SU-DHL-6 (cell line): ENCODE results near the gene CPED1.

Source experiments
- H2AFZ ChIP-seq: fragments of 200-600 bp; sonication (generic); 2 replicates; pipeline ENCODE4 v1.6.1; 2014; ENCODE audit warnings: low read depth, mild to moderate bottlenecking, moderate library complexity, mixed read lengths, antibody characterized with exemption, low read length; ENCODE audit not compliant: severe bottlenecking
- H3F3A ChIP-seq: fragments of 200-600 bp; shearing (Covaris generic); 2 replicates; pipeline ENCODE4 v1.6.0; 2016; ENCODE audit warnings: antibody characterized with exemption, mild to moderate bottlenecking; ENCODE audit not compliant: insufficient read depth
- H3K27ac ChIP-seq: fragments of 200-600 bp; sonication (generic); 2 replicates; pipeline ENCODE4 v1.5.1; 2016; ENCODE audit warnings: low read depth, mild to moderate bottlenecking, low read length, moderate library complexity, mixed read lengths
- H3K27me3 ChIP-seq: fragments of 200-600 bp; sonication (generic), shearing (Covaris generic); 2 replicates; pipeline ENCODE4 v1.6.0; 2014; ENCODE audit warnings: mild to moderate bottlenecking, low read length
- H3K36me3 ChIP-seq: fragments of 200-600 bp; sonication (generic); 2 replicates; pipeline ENCODE4 v1.6.1; 2014; ENCODE audit warnings: mild to moderate bottlenecking, low read length, mixed read lengths
- H3K4me2 ChIP-seq: fragments of 300-600, 200-600 bp; shearing (Covaris generic), sonication (generic); 2 replicates; pipeline ENCODE4 v1.6.0; 2014; ENCODE audit warnings: low read length, low read depth, mild to moderate bottlenecking; ENCODE audit not compliant: poor library complexity, severe bottlenecking
- H3K4me3 ChIP-seq: fragments of 200-600 bp; sonication (generic); 2 replicates; pipeline ENCODE4 v1.5.1; 2014; ENCODE audit warnings: antibody characterized with exemption, low read length, mild to moderate bottlenecking, mixed read lengths; ENCODE audit not compliant: insufficient read depth, poor library complexity, severe bottlenecking
- H3K79me2 ChIP-seq: fragments of 200-600 bp; sonication (generic); 2 replicates; pipeline ENCODE4 v1.6.1; 2014; ENCODE audit warnings: mild to moderate bottlenecking, low read length, moderate library complexity; ENCODE audit not compliant: insufficient read depth
- H3K9ac ChIP-seq: fragments of 200-600 bp; sonication (generic); 2 replicates; pipeline ENCODE4 v1.7.0; 2014; ENCODE audit warnings: mild to moderate bottlenecking, low read length
- H3K9me2 ChIP-seq: fragments of 200-600 bp; sonication (generic); replicated peaks from 2 replicates; pipeline ENCODE4 v1.6.1; 2014; ENCODE audit warnings: low read length; ENCODE audit not compliant: insufficient read depth
- H3K9me3 ChIP-seq: fragments of 200-600 bp; sonication (generic); 2 replicates; pipeline ENCODE4 v1.6.1; 2014; ENCODE audit warnings: low read length, mixed read lengths; ENCODE audit not compliant: insufficient read depth
- H4K20me1 ChIP-seq: fragments of 200-600 bp; sonication (generic); 2 replicates; pipeline ENCODE4 v1.6.1; 2014; ENCODE audit warnings: low read depth, mild to moderate bottlenecking, antibody characterized with exemption, low read length, moderate library complexity, mixed read lengths
- EZH2phosphoT487 ChIP-seq: fragments of 200-600 bp; sonication (generic), shearing (Covaris generic); conservative IDR thresholded peaks from 2 replicates; pipeline ENCODE4 v1.6.1; 2018; ENCODE audit warnings: mild to moderate bottlenecking, antibody characterized with exemption, low read length, moderate library complexity, mixed read lengths
- TF ChIP-seq, protein P1 (sequence below): fragments of 200-600 bp; sonication (generic); IDR thresholded peaks from one replicate; pipeline ENCODE4 v1.5.1; 2017; ENCODE audit warnings: antibody characterized with exemption, mild to moderate bottlenecking, low read length, moderate library complexity; ENCODE audit not compliant: insufficient read depth, poor library complexity, severe bottlenecking

The CPED1 gene

DNA sequence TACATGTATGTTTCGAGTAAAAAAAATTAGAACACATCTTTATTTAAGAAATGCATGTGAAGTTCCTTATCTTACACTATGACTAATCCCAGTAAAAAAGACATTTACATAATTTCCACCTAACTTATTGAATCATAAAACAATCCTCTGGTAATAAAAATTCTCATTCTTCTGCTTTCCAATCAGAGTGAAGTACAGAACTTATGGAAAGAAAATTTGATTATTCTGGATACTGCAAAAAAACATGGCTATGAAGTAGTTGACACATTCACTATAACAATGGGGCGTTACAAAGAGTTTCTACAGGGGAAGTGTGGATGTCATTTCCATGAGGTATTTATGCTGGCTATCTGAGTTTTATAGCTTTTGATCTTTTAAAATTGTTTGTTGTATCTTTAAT is 282.6 kb downstream of the CPED1 start:
- Histone ChIP-seq H3K4me2 (no peak overlapping the region), H2AFZ (no peak overlapping the region), H3K9ac (no peak overlapping the region), H3K9me3 (no peaks in the 10 kb centered on the region), H3K9me2 (no peaks in the 10 kb centered on the region), H3K79me2 (no peaks in the 10 kb centered on the region), H4K20me1 (no peaks in the 10 kb centered on the region), H3K27me3 (no peaks in the 10 kb centered on the region), H3K36me3 (no peaks in the 10 kb centered on the region), H3F3A (no peaks in the 10 kb centered on the region), H3K27ac (no peak overlapping the region), H3K4me3 (no peak overlapping the region)
- TF ChIP-seq, protein P1, sequence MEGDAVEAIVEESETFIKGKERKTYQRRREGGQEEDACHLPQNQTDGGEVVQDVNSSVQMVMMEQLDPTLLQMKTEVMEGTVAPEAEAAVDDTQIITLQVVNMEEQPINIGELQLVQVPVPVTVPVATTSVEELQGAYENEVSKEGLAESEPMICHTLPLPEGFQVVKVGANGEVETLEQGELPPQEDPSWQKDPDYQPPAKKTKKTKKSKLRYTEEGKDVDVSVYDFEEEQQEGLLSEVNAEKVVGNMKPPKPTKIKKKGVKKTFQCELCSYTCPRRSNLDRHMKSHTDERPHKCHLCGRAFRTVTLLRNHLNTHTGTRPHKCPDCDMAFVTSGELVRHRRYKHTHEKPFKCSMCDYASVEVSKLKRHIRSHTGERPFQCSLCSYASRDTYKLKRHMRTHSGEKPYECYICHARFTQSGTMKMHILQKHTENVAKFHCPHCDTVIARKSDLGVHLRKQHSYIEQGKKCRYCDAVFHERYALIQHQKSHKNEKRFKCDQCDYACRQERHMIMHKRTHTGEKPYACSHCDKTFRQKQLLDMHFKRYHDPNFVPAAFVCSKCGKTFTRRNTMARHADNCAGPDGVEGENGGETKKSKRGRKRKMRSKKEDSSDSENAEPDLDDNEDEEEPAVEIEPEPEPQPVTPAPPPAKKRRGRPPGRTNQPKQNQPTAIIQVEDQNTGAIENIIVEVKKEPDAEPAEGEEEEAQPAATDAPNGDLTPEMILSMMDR, result no peak
- TF ChIP-seq EZH2phosphoT487, result no peak

DNA sequence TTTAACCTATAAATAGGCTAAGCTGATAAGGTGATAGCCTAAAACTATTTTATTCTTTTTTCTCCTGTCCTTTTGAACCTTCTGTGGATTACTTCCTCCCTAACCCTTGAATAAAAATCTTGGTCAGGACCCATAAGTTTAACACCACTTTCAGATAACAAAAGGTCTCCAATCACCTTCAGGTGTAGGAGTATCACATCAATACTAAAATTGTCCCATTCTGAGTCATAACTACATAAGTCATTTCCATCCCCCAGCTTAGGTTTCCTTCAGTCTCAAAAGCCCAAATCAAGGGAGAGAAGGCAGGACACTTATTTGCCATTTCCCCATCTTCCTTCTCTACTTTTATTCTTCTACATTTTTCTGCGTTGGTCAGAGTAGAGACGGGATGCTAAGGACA is 283.4 kb downstream of the CPED1 start:
- TF ChIP-seq EZH2phosphoT487, result no peak
- TF ChIP-seq, protein P1, result no peak
- H3K9me3 ChIP-seq, result no peaks in the 10 kb centered on the region
- no peak overlapping the region for H3K9ac ChIP-seq
- H3F3A ChIP-seq, result no peaks in the 10 kb centered on the region
- no peak overlapping the region for H3K4me2 ChIP-seq
- no peaks in the 10 kb centered on the region for H3K27me3 ChIP-seq
- no peak overlapping the region for H2AFZ ChIP-seq
- H3K79me2 ChIP-seq, result no peaks in the 10 kb centered on the region
- no peaks in the 10 kb centered on the region for H4K20me1 ChIP-seq
- no peak overlapping the region for H3K27ac ChIP-seq
- no peak overlapping the region for H3K4me3 ChIP-seq
- no peaks in the 10 kb centered on the region for H3K9me2 ChIP-seq
- H3K36me3 ChIP-seq, result no peaks in the 10 kb centered on the region

DNA sequence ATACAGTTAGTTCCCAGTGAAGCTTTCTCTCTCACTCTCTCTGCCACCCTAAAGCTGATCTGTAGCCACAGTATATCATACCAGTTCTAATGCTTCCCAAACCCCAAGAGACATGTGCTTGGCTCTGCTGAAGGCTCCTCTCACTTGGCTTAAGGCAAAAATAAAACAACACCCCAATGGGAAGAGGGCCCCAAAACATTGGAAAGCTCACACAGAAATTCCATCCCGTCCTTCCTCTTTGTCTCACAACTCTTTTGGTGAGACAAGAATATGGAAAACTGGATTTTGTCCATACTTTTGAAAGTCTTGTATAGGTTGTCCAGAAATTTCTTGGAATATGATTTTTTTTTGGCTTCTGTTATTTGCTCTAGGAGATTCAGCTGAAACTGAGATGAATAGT is 284.2 kb downstream of the CPED1 start:
- Histone ChIP-seq H3K27ac (no peak overlapping the region), H3K4me3 (no peak overlapping the region), H4K20me1 (no peaks in the 10 kb centered on the region), H3K9me2 (no peaks in the 10 kb centered on the region), H3K9me3 (no peaks in the 10 kb centered on the region), H3K4me2 (no peak overlapping the region), H3K36me3 (no peaks in the 10 kb centered on the region), H3F3A (no peaks in the 10 kb centered on the region), H3K9ac (no peak overlapping the region), H3K79me2 (no peaks in the 10 kb centered on the region), H2AFZ (no peak overlapping the region), H3K27me3 (no peaks in the 10 kb centered on the region)
- TF ChIP-seq EZH2phosphoT487, result no peak
- TF ChIP-seq, protein P1, result no peak
